SK-N-DZ (cell line): ENCODE measurements around the gene CEACAM20. TPM values are rescaled to one million over a fixed set of nuclear protein-coding genes. Genes with fewer than 3 reads are reported as not detected.
"Not testable (repeated sequence)": the region's sequence is repeated elsewhere in the genome, so short reads cannot be mapped to it uniquely, and the experiment has no call there.

Source experiments
- DNase-seq: peaks from one replicate; pipeline ENCODE4 v3.0.0-alpha.2; 2015; ENCODE audit warnings: low spot score
- polyA plus RNA-seq, 2 experiments: library from polyadenylated mRNA; depleted of rRNA; stranded (reverse); fragments of >200 nt; gene quantifications; 2 replicates each; pipeline ENCODE4 v1.2.3, GENCODE V29; 2014

The CEACAM20 gene
- polyA plus RNA-seq (2014; cell fraction: cytosol; rRNA removed), result not detected in 2 replicates
- not detected in 2 replicates for polyA plus RNA-seq (2014; cell fraction: nucleus; rRNA removed)

DNA sequence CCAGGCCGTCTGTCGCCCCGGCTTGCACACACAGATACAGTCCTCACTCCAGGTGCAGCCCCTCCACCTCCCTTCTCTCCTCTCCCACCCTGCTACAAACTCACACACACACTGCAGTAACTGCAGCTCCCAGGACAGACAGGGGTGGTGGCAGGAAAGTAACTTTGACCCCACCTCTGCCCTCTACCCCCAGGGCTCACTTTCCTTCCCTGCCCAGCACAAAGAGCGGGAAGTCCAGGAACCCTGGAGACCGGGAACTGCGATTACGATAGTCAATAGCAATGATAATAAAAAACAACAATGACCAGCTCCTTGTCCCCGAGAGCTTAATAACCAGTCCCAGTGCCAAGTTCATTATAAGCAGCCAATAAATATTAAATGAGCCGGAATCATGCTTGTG is at the start of gene CEACAM20:
TSS of gene CEACAM20 (minus strand) at position 140 of the 400 bp plus-strand sequence. CDS start 166 bp downstream, outside the sequence.
- DNase-seq, result no peak

- no peak for DNase-seq
Measured at GRCh38 chr19:44577566-44577874, 48.0 kb upstream of the CEACAM20 start.

GRCh38 chr19:44576843-44577565 is 47.5 kb upstream of the CEACAM20 start:
- peak; percentile 12 for DNase-seq

DNA sequence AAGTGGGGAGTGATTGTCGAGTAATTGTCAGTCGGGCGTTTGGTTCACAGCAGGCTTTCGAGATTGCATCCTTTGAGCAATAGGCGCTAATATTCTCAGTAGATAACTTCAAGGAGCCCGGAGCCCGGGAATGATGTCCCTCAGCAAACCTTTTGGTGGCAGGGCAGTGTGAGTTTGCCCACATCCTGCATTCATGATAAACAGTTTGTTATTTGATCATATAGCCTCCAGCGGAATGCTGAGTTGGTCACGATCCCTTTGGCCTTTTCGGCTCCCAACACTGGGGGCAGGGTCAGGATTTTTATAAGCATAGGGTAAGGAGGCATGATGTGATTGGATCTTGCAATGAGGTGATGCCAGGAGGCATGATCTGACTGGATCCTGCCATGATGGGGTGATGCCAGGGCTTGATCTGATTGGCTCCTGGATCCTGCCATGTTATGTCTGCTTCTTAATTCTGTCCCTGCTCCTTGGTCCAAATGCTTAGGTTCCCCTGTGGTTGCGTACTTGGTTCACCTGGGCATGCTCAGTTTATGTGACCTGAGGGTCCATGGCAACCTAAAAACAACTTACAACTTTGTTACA is 45.7 kb upstream of the CEACAM20 start:
- DNase-seq, result no peak

GRCh38 chr19:44574186-44574950 is 44.9 kb upstream of the CEACAM20 start:
- DNase-seq, result no peak

- no peak for DNase-seq
Measured at GRCh38 chr19:44573627-44574026, 44.2 kb upstream of the CEACAM20 start.

DNA sequence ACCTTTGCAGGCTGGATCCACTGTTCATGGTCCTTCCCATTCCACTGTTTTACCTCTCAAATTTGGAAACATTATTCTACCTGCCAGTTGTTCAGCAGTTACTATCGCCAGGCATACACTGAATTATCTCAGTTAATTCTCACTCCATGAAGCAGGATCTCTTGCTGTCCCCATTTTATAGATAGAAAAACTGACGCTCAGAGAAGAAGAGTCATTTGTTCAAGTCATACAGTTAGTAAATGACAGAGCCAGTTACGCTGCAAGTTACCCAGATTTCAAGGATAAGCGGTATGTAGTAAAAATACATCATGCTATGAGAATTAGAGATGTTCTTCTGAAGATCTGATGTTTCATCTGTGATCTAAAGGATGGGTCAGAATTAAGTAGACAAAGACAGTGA is 43.7 kb upstream of the CEACAM20 start:
- no peak for DNase-seq

GRCh38 chr19:44572581-44572900 is 43.1 kb upstream of the CEACAM20 start:
- DNase-seq, result no peak

DNA sequence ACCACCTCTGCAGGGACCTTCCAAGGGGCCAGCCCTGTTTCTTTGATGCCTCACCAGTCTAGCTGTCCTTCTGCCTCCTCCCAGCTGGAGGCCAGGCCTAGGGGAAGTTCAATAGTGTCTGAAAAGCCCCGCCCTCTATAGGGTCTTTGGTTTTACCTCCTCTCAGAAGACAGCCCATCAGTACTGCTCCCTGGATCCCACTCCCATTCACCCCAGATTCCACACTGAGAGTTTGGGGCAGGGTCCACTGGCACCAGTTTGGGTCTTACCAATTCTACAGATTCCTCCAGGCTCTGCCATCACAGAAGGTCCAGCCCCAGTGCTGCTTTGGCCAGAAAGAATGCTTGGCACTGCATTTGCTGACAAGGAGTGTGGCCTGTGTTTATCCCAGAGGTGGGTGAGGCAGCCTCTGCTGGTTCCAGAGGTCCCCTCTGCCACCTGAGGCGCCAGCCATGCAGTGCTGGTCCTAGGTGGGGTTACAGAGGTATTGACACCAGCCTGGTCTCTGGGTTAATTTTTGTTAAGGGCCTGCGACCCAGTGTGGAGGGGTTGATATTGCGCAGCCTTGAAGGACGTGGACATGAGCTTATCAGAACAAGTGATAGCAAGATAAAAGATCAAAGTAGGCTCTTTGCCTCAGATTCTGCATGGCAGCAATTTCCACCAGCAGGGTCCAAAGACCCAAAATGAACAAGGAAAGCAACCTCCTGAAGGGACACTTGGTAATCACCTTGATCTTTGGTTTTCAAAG is 42.5 kb upstream of the CEACAM20 start:
- DNase-seq, result no peak

GRCh38 chr19:44570984-44571684 is 41.7 kb upstream of the CEACAM20 start:
- peak; percentile 47 for DNase-seq

DNA sequence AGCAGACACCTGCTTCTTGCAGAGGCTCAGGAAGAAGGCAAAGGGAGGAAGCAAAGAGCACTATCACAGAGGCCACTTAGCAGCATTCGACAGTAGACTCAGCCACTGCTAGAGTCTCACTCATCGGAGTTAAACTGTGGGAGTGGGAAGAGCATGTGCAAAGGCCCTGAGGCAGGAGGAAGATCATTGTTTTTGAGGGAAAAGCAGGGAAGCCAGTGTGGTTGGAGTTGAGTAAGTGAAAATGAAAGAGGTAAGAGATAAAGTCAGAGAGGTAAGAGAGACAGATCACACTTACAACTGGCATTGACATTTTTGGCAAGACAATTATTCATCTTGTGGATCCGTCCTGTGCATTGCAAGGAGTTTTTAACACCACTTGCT is 41.1 kb upstream of the CEACAM20 start:
- DNase-seq, result no peak

- DNase-seq, result no peak
Measured at GRCh38 chr19:44567745-44568144, 38.3 kb upstream of the CEACAM20 start.

GRCh38 chr19:44566984-44567383 is 37.5 kb upstream of the CEACAM20 start:
- DNase-seq, result no peak

DNA sequence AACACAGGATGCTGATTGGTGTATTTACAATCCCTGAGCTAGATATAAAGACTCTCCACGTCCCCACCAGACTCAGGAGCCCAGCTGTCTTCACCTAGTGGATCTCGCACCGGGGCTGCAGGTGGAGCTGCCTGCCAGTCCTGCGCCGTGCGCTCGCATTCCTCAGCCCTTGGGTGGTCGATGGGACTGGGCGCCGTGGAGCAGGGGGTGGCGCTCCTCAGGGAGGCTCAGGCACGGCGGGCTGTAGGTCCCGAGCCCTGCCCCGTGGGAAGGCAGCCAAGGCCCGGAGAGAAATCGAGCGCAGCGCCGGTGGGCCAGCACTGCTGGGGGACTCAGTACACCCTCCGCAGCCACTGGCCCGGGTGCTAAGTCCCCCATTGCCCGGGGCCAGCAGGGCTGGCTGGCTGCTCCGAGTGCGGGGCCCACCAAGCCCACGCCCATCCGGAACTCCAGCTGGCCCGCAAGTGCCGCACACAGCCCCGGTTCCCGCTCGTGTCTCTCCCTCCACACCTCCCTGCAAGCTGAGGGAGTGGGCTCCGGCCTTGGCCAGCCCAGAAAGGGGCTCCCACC is 33.7 kb upstream of the CEACAM20 start:
- not testable (repeated sequence) for DNase-seq

DNA sequence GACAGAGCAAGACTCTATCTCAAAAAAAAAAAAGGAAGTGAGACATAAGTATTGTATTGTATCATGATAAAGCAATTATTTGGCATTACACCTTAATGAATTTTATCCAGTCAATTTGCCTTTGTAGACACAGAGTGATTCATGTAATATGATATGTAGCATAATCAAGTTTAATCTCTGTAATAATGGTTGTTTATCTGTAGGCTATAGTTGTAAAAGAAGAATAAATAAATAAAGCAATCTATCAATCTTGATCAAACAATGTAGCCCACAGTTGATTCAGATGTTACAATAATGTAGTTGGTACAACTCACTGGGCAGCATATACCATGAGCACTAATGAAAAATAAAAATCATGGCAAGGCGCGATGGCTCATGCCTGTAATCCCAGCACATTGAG is 28.5 kb upstream of the CEACAM20 start:
- no peak for DNase-seq

- no peak for DNase-seq
Measured at GRCh38 chr19:44554641-44555246, 25.3 kb upstream of the CEACAM20 start.

DNA sequence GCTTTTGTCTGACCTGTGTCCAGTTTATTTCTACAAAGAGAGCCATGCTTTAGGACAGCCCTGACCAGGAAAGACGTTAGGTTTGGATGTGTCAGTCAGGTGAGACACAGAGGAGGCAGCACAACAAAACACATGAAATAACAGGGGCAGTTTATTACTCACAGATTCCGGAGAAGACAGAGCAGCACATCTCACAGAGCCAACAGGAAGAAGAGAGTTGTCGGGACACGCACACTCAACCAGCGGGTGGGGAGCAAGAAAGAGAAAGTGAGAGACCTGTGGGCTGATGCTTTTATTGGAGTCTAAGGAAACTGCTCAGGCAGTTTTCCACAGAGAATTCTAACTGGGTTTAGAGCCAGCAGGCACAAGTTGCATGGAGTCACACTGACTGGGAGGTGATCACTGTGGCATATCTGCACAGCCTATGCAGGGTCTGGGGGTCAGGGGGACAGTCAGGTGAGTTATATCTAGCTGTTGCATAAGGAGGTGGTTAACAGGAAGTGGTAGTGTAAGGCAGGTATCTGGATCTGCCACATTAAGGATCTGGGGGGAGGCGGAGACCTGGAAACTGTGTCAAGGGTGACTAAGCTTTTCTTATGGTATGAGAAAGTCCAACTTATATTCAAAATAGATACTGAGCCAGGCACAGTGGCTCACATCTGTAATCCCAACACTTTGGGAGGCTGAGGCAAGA is 24.1 kb upstream of the CEACAM20 start:
- no peak for DNase-seq

GRCh38 chr19:44552324-44552723 is 22.8 kb upstream of the CEACAM20 start:
- no peak for DNase-seq

DNA sequence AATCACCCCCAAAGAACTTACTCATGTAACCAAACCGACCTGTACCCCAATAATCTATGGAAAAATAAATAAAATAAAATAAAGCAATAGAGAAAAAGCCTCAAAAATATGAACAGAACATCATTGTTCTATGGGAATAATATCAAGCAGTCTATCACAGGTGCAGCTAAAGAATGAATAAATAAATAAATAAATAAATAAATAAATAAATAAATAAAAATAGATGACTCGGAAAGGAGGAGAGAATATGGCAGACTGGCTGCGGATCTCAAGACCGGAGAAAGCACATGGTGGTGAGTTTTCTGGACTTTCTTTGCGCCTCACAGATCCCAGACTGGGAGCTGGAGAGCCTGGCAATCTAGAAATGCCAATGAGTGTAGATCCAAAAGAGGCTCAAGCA is 22.4 kb upstream of the CEACAM20 start:
- DNase-seq, result no peak

DNA sequence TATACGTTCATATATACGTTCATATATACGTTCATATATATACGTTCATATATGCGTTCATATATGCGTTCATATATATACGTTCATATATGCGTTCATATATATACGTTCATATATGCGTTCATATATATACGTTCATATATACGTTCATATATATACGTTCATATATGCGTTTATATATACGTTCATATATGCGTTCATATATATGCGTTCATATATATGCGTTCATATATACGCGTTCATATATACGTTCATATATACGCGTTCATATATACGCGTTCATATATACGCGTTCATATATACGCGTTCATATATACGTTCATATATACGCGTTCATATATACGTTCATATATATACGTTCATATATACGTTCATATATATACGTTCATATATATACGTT is 21.5 kb upstream of the CEACAM20 start:
- not testable (repeated sequence) for DNase-seq
